GM20000 (cell line): ENCODE data around the gene C5orf46.

Experiments used
- DNase-seq: peaks from one replicate; pipeline ENCODE4 v3.0.0; 2012; ENCODE audit warnings: low spot score
- CTCF ChIP-seq: IDR thresholded peaks from 2 replicates; pipeline ENCODE4 v1.5.1; 2012; ENCODE audit warnings: mild to moderate bottlenecking, control low read depth; ENCODE audit errors: extremely low read depth, missing control alignments

C5orf46 gene

DNA sequence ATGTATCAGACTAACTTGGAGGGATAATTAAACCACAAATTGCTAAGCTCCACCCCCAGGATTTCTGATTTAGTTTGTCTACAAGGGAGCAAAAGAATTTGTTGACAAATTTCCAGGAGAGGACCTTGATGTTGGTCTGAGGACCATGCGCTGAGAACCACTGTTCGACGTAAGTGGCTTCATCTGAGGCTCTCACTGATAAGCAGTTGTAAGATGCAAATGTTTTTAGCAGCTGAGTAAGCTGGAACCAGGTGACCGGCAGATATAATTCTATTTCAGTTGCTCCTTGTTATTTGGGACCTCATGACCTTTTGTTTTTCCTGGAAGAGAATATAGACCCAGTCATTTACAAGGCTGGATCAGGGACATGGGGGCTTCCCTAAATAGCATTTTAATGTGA, 60.7 kb downstream of the C5orf46 start:
- no peak for TF ChIP-seq CTCF
- no peak for DNase-seq

DNA sequence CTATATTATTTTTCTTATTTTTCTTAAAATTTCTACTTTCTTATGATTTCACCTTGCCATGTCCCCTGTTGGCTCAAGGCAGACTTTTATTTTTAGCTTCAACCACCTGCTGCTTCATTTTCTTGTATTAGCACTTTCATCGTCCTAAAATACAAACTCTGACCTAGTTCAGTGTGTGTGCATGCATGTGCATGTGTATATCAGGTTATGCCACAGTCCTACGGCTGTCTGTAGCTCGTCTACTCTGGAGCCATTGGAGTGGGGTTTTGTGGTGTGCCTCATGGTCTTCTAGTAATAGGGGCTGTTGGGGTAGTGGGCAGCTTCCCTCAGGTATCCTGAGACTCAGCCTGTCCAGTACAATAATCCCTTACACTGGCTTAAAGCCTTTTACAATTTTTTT, 61.5 kb downstream of the C5orf46 start:
- no peak for DNase-seq
- TF ChIP-seq CTCF: no peak

GRCh38 chr5:147842869-147843268, 63.5 kb downstream of the C5orf46 start:
- TF ChIP-seq CTCF: no peak
- no peak for DNase-seq
